ENCODE measurements around the gene SPINT3. TPM values are rescaled to one million over a fixed set of nuclear protein-coding genes. Genes with fewer than 3 reads are reported as not detected.

SPINT3 gene
- total RNA-seq, 2 experiments from 2014 or later: not detected

Other genes starting within 250 kb of the SPINT3 start
- not detected for gene RBPJL, start 208.8 kb downstream of the SPINT3 start, total RNA-seq
- 1 to 10 TPM in 1 of 2 experiments, under 1 TPM in 1; 0.64 to 1.1 TPM for gene MATN4, start 207.3 kb downstream of the SPINT3 start, total RNA-seq
- gene SDC4, start 167.2 kb downstream of the SPINT3 start, total RNA-seq: 10 to 100 TPM; 24.6 to 25.5 TPM
- 10 to 100 TPM; 21.5 to 26.6 TPM for gene SYS1, start 152.5 kb downstream of the SPINT3 start, total RNA-seq
- gene TP53TG5, start 137.3 kb downstream of the SPINT3 start, total RNA-seq: under 1 TPM; 0.40 to 0.41 TPM
- 10 to 100 TPM; 18.1 to 20.1 TPM for gene DBNDD2, start 107.3 kb downstream of the SPINT3 start, total RNA-seq
- 10 to 100 TPM; 48.0 to 55.4 TPM for gene PIGT, start 99.5 kb downstream of the SPINT3 start, total RNA-seq
- gene WFDC2, start 45.9 kb downstream of the SPINT3 start, total RNA-seq: under 1 TPM in 1 of 2 experiments, not detected in 1; 0.98 TPM
- gene WFDC6, start 23.9 kb upstream of the SPINT3 start, total RNA-seq: not detected
- gene EPPIN, start 31.8 kb upstream of the SPINT3 start, total RNA-seq: not detected
- not detected for gene WFDC8, start 63.7 kb upstream of the SPINT3 start, total RNA-seq
- not detected for gene WFDC10A, start 114.1 kb upstream of the SPINT3 start, total RNA-seq
- gene WFDC9, start 115.7 kb upstream of the SPINT3 start, total RNA-seq: not detected
- not detected for gene WFDC11, start 154.6 kb upstream of the SPINT3 start, total RNA-seq
- gene WFDC13, start 186.4 kb upstream of the SPINT3 start, total RNA-seq: not detected
- not detected for gene WFDC10B, start 189.4 kb upstream of the SPINT3 start, total RNA-seq
- gene SPINT4, start 206.7 kb upstream of the SPINT3 start, total RNA-seq: not detected

Measured in activated naive CD8-positive, alpha-beta T cell treated with anti-CD3 and anti-CD28 coated beads for 36 hours (primary cell).